GM06990 (cell line): ENCODE measurements around the gene OR51A4.

Source experiments
- DNase-seq: peaks from one replicate; pipeline ENCODE4 v3.0.0-alpha.2; 2011; ENCODE audit not compliant: insufficient read length; ENCODE audit errors: extremely low read depth
- H3K27me3 ChIP-seq: replicated peaks from 2 replicates; pipeline ENCODE4 v1.6.0; 2011; ENCODE audit warnings: low read length; ENCODE audit not compliant: control insufficient read depth, insufficient read depth
- H3K36me3 ChIP-seq: 2 replicates; pipeline ENCODE4 v1.5.1; 2011; ENCODE audit warnings: low read length; ENCODE audit not compliant: control insufficient read depth, insufficient read depth
- H3K4me3 ChIP-seq: replicated peaks from 2 replicates; pipeline ENCODE4 v1.5.1; 2011; ENCODE audit warnings: low read depth, mild to moderate bottlenecking, control low read depth, low read length
- CTCF ChIP-seq: IDR thresholded peaks from 2 replicates; pipeline ENCODE4 v1.5.1; 2011; ENCODE audit warnings: low read length, control low read depth, mild to moderate bottlenecking, inconsistent platforms; ENCODE audit not compliant: insufficient read depth, poor library complexity, severe bottlenecking

Gene OR51A4

DNA sequence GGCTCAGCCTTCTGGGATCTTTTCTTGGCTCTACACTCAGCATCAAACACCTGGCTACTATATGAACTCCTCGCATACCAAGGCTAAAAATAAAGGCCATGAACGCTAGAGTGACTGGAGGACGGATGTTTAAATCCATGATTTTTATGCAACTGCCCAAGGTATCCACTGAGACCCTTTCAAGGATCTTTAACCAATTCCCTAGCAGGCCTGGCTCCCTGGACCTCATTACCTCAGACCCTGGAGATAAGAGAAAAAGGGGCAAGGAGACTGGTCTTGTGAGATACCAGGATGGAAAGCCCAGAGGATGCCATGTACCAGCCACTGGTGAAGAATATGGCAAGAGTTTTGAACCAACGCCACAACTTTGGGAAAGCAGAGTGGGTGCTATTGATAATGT is 28.2 kb downstream of the OR51A4 start, which contains the start of gene OR51G2:
TSS of gene OR51G2 (minus strand) at position 101 of the 400 bp plus-strand sequence. CDS start 3,687 bp downstream, outside the sequence.
- TF ChIP-seq CTCF: no peak
- DNase-seq: no peak
- H3K27me3 ChIP-seq: no peaks in the 10 kb centered on the region
- H3K36me3 ChIP-seq: no peaks in the 10 kb centered on the region
- no peak within 1 kb of the TSS for H3K4me3 ChIP-seq

GRCh38 chr11:4916581-4916980 is 30.8 kb downstream of the OR51A4 start:
- Histone ChIP-seq H3K36me3 (no peaks in the 10 kb centered on the region), H3K27me3 (no peaks in the 10 kb centered on the region), H3K4me3 (no peak overlapping the region)
- TF ChIP-seq CTCF: no peak
- DNase-seq: no peak

DNA sequence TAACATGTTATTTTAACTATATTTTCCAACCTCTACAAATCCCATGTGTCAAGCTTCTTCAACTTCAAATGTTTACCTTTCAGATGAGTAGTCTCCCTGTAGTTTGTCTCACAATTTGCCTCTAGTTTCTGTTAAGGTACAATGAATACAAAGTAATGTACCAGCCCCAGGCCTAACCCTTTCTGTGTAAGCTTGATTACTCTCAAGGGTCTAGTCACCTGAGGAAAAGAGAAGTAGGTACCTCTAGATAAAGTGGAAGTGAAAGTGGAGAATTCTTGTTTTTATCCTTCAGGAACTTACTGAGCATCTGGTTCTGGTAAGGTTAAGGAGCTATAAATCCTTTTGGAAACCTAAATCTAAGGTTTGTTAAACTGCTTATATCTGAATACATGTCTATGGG is 43.9 kb downstream of the OR51A4 start, which contains the start of gene OR51A7:
TSS of gene OR51A7 (plus strand) at position 300 of the 400 bp plus-strand sequence. CDS start 3,587 bp downstream, outside the sequence.
- Histone ChIP-seq H3K36me3 (no peaks in the 10 kb centered on the region), H3K4me3 (no peak within 1 kb of the TSS), H3K27me3 (no peaks in the 10 kb centered on the region)
- no peak for TF ChIP-seq CTCF
- DNase-seq: no peak
